Activated T-cell treated with anti-CD3 and anti-CD28 coated beads for 24 hours (primary cell): ENCODE results near the gene NEAT1.
"Not testable (repeated sequence)": the region's sequence is repeated elsewhere in the genome, so short reads cannot be mapped to it uniquely, and the experiment has no call there.

Experiments used
- DNase-seq: peaks from one replicate; pipeline ENCODE4 v3.0.0-alpha.2; 2020; ENCODE audit warnings: low read depth

NEAT1 gene

GRCh38 chr11:65410936-65411680 is 11.5 kb upstream of the NEAT1 start:
- no peak for DNase-seq

GRCh38 chr11:65411681-65412070 is 10.9 kb upstream of the NEAT1 start:
- no peak for DNase-seq

GRCh38 chr11:65412271-65413076 is 10.1 kb upstream of the NEAT1 start:
- no peak for DNase-seq

- not testable (repeated sequence) for DNase-seq
These were observed 9.4 kb upstream of the NEAT1 start for GRCh38 chr11:65413077-65413664.

GRCh38 chr11:65414776-65415498 is 7.7 kb upstream of the NEAT1 start:
- DNase-seq, result no peak

- DNase-seq, result no peak
These were observed 6.9 kb upstream of the NEAT1 start for GRCh38 chr11:65415499-65416340.

- peak; percentile 89 for DNase-seq
These were observed 6.2 kb upstream of the NEAT1 start for GRCh38 chr11:65416341-65416824.

- no peak for DNase-seq
These were observed 5.5 kb upstream of the NEAT1 start for GRCh38 chr11:65416841-65417701.

- no peak for DNase-seq
These were observed 4.7 kb upstream of the NEAT1 start for GRCh38 chr11:65417702-65418430.

GRCh38 chr11:65418431-65418680 is 4.2 kb upstream of the NEAT1 start:
- DNase-seq, result no peak

GRCh38 chr11:65418681-65419459 is 3.7 kb upstream of the NEAT1 start:
- DNase-seq, result peak; percentile 85

- DNase-seq, result no peak
These were observed 3.2 kb upstream of the NEAT1 start for GRCh38 chr11:65419460-65419771.

- DNase-seq, result peak; percentile 62
These were observed 2.7 kb upstream of the NEAT1 start for GRCh38 chr11:65419772-65420481.

- no peak for DNase-seq
These were observed 2.1 kb upstream of the NEAT1 start for GRCh38 chr11:65420506-65420905.

- DNase-seq, result peak; percentile 84
These were observed 1.4 kb upstream of the NEAT1 start for GRCh38 chr11:65420979-65421793.

GRCh38 chr11:65421794-65422632 is 585 bp upstream of the NEAT1 start:
- peak; percentile 94 for DNase-seq
